Epidermal melanocyte (primary cell): ENCODE data around the gene HNRNPAB.
A peak's percentile ranks its signal among the peaks of the same experiment; 100 is the strongest.
"Not testable (repeated sequence)": the region's sequence is repeated elsewhere in the genome, so short reads cannot be mapped to it uniquely, and the experiment has no call there.

ENCODE experiments used
- DNase-seq: peaks from one replicate; pipeline ENCODE4 v3.0.0; 2011; ENCODE audit warnings: low spot score; ENCODE audit not compliant: insufficient read length

Gene HNRNPAB

DNA sequence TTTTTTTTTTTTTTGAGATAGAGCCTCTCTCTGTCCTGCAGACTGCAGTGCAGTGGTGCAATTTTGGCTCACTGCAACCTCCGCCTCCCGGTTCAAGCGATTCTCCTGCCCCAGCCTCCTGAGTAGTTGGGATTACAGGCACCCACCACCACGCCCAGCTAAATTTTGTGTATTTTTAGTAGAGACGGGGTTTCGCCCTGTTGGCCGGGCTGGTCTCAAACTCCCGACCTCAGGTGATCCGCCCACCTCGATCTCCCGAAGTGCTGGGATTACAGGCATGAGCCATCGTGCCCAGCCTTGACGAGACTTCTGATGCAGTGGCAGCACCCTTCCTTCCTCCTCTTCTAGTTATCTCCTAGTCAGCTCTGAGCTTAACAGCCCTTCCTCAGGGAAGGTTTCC, 24.8 kb downstream of the HNRNPAB start:
- not testable (repeated sequence) for DNase-seq

DNA sequence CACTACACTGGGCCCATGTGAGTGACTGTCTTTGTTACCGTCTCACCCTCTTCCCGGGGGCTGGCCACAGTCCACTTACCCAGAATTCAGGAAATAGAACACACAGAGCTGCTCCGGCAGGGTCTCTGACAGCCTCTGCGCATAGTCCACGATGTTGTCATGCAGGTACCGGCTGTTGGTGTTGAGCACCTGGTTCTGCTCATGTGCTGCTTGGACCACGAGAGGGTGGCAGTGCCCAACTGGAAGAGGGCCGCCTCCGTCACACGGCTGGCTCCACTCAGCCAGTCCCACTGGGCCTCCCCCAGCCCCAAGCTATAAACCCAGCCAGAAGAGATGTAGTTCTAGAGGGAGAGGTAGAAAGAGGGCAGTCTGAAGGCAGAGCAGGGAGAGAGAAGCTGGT, 25.5 kb downstream of the HNRNPAB start:
- no peak for DNase-seq

DNA sequence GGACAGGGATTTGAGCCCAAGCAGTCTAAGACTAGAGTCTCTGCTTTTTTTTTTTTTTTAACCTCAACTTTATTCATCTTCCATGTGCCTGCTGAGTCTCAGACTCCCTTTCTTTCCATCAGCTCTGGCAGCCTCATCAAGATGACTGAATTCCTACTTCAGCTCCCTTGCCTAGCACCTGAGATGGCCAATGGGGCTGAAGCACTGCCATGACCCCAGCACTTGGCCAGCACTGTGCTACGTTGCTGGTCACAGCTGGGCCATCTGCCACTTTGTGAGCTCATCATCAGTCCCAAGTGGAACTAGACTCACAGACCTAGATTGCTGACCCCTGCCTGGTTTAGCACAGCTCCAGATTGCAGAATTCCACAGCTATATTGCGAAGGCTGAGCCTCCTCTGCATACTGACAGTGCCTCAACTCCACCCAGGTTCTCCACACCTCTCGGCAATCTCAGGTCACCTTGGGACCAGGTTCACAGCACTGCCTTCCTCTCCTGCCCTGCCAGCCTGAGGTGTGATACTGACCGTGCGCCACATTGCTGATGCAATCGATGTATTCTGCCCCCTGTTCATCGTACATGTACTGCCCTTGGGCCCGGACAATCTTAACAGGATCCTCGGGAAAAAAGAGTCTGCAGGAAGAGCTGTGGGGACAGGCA, 26.7 kb downstream of the HNRNPAB start:
- DNase-seq, result no peak

DNA sequence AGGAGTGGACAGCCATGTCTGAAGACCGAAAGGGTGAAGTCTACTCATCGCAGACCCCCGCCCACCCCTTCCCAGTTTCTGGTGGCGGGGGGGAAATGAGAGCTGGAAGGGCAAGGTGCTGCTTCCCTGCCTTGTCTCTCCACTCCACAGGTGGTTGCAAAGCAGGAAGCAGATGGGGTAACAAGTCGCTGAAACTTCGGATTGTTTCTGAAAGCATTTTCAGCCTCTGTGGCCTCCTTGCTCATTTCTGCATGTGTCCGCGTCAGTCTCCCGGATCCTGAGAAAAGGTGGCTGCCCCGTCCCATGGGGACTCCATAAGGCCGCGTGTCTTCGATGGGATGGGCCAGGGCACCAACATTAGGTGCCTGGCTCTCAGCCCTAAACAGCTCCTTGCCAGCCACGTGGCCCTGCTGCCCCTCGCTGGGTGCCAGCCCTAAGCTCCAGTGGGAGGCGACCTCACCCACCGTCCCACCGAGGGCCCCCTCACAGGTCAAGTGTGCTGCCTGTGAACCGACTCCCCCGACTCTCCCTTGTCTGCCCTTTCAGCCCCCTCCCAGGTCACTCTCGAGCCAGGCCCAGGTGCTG, 27.3 kb downstream of the HNRNPAB start:
- DNase-seq, result no peak

- DNase-seq, result peak; percentile 84
Observed at GRCh38 chr5:178232124-178232919, 28.0 kb downstream of the HNRNPAB start, which contains the start of gene PHYKPL. Gene PHYKPL (minus strand): TSS chr5:178232802. CDS start chr5:178232550, 252 bp downstream.

GRCh38 chr5:178232920-178233429, 28.6 kb downstream of the HNRNPAB start:
- DNase-seq, result no peak

DNA sequence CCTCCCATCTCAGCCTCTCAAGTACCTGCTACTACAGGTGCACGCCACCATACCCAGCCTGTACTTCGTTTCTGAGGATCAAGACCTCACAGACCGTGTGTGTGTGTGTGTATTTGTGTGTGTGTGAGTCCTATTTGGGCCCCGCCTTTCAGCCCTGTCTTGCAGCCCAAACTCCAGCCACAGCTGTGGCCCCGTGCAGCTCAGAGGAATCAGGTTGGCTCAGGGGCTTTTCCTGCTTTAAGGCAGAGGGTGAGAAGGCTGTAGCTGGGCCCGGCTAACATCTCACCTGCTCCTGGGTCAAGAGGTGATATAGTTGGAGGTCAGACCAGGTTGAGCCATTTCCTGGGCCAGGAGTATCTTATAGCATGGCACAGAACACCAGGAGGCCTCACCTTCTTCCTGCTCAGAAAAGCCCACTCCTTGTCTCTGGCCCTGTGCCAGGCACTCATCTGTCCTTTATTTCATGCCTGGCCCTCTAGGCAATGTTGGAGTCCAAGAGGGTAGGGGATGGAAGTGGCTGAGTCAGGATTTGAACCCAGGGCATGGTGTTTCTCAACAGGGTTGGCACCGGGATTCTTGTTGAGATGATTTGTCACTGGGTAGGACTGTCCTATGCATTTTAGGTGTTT, 29.9 kb downstream of the HNRNPAB start:
- DNase-seq, result no peak

GRCh38 chr5:178234750-178235587, 30.6 kb downstream of the HNRNPAB start:
- peak; percentile 74 for DNase-seq

- DNase-seq, result no peak
Observed at GRCh38 chr5:178235588-178235974, 31.2 kb downstream of the HNRNPAB start.

- DNase-seq, result no peak
Observed at GRCh38 chr5:178236126-178236525, 31.8 kb downstream of the HNRNPAB start.

- no peak for DNase-seq
Observed at GRCh38 chr5:178236679-178237078, 32.3 kb downstream of the HNRNPAB start.

DNA sequence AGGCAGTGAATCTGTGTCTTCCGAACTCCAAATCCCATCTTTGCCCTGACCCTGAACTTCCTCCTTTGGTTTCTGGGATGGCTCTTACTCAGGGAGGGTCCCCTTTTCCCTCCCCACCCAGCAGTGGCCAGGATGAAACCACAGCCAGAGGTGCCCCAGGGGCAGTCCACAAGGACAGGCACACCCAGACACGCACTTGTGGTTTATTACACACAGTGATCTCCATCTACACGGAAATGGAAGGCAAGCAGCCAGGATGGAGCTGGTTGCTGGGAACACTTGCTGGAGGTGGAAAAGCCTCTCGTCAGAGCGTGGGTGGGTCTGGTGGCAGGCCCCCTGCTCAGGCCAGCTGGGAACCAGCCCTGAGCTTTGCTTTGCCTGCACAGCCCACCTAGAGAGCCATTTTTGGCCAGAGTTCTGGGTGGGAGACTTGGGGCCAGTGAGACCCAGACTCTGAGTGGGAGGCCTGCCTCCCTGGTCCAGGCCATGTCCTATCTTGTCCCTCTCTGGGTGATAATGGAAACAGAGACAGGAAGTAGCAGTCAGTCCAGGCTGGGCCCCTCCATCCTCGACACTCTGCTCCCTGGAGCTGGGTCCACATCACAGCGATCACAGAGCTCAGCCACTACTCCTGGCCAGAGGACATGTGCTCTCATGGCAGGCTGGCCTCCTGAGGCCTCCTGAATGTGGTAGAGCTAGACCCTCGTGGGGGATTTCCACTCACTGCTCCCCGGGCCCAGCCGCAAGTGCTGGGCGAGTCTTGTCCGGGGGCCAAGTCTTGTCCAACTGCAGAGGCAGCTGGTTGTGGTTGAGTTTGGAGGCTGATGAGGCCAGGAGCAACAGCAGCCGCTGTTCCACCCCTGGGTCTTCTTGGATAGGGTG, 33.3 kb downstream of the HNRNPAB start:
- DNase-seq, result no peak

DNA sequence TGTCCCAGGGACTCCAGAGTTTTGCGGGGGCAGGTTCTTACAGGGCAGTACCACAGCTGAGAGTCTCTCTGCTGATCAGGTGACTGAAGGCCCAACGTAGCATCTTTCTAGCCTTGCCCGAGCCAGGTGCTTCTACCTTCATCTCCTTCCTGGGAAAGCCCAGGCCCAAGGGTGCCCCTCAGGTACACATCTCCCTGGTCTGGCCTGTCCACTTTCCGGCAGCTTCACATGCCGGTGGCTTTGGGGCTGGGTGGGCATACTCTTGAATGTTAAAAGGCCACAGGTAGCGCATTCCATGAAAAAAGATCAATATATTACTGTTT, 33.9 kb downstream of the HNRNPAB start:
- no peak for DNase-seq

GRCh38 chr5:178238711-178239592, 34.6 kb downstream of the HNRNPAB start:
- DNase-seq, result no peak

DNA sequence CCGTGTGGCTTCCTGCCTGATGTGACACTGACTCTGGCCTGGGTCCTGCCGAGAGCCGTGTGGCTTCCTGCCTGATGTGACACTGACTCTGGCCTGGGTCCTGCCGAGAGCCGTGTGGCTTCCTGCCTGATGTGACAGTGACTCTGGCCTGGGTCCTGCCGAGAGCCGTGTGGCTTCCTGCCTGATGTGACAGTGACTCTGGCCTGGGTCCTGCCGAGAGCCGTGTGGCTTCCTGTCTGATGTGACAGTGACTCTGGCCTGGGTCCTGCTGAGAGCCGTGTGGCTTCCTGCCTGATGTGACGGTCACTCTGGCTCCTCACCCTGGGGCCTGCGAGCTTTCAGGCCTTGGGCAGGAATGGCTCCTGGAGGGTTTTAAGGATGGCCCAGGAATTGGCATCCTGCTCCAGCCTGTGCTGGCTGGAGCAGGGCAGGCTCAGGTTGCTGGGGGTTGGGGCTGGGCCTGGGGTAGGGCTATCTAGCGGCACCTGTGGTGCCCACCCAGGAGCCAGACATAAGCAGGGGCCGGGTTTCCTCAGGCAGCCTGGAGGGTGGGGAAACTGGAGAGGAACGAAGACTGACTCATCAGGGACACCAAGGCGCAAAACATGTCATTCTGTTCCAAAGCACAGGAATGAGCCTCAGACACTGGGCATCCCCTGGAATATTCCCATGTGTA, 35.4 kb downstream of the HNRNPAB start:
- not testable (repeated sequence) for DNase-seq

DNA sequence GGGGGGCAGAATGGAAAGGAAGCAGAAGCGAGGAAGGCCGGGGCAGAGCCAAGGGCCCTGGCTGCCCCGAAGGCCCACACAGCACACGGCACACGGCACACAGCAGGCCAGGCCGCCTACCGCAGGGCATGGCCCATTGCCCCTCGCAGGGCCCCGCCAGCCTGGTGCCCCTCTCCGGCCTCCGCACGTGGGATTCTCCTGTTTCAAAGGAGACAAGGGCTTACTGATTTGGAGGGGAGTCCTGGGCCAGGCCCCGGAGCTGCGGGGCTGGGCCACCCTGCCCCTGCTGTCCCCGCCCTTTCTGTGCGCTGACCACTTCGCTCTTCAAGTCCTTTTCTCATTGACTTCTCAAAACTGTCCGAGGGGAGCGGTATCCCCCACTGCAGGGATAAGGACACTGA, 36.0 kb downstream of the HNRNPAB start:
- no peak for DNase-seq

DNA sequence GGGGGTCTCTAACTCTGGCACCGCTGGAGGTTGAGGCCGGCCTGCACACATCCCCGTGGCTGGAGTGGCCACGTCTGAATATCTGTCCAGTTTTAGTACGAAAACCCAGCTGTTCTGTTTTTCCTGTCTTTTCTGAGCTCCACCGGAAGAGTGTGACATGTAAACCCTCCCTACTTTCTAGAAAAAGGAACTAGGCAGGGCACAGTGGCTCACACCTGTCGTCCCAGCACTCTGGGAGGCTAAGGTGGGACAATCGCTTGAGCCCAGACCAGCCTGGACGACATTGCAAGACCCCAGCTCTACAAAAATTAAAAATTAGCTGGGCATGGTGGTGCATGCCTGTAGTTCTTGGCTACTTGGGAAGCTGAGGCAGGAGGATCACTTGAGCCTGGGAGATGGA, 36.4 kb downstream of the HNRNPAB start:
- DNase-seq, result no peak

DNA sequence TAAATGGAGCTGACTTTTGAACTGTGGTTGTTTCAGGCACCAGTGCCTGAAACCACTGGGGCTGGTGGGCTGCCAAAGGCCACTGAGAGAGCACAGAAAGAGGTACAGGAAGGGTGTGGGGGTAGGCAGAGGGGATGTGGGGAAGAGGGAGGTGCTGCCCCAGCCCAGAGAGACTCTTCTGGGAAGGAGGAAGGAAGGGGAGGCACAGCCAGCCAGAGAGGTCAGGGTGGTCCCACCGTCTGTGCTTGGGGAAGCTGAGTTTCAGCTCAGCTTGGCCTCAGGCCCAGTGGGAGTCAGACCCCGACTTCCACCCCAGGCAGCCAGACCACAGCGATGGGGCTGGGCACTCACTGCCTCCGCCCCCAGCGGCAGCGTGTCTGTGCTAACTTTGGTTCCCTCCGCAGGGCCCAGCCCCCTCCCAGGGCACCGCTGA, 36.9 kb downstream of the HNRNPAB start:
- DNase-seq, result no peak
